ENCODE data around the gene SCAF1. TPM values are rescaled to one million over a fixed set of nuclear protein-coding genes. Genes with fewer than 3 reads are reported as not detected.

SCAF1 gene
- total RNA-seq, 2 donors from 2014 or later = 47.9 to 80.8 TPM

- H3K27ac ChIP-seq = no peak overlapping the region
- intact Hi-C loops (cut with DNase I) = no loop called here
Observed at GRCh38 chr19:49667473-49667872, 25.5 kb downstream of the SCAF1 start.

GRCh38 chr19:49669516-49669915 is 27.5 kb downstream of the SCAF1 start:
- 91% methylated on average over 3 of the region's 3 CpGs for WGBS
- H3K27ac ChIP-seq = no peak overlapping the region
- H3K4me3 ChIP-seq = no peak overlapping the region
- no peaks in the 10 kb centered on the region for H3K27me3 ChIP-seq (replicated peaks; ENCODE audit: insufficient read depth)
- H3K9me3 ChIP-seq = no peaks in the 10 kb centered on the region
- intact Hi-C loops (cut with DNase I) = no loop called here
- H3K36me3 ChIP-seq = no peaks in the 10 kb centered on the region
- TF ChIP-seq POLR2A (IDR thresholded peaks at IDR 0.05) (no peak), POLR2AphosphoS5 (IDR thresholded peaks at IDR 0.05) (no peak), CTCF (IDR thresholded peaks at IDR 0.05) (no peak)
- no peak for DNase-seq (ENCODE audit: low spot score)
- H3K4me1 ChIP-seq (replicated peaks) = peaks cover 13% of the 10 kb centered on the region

More at GRCh38 chr19:49667473-49667872, 25.5 kb downstream of the SCAF1 start:
- H3K4me3 ChIP-seq = no peak overlapping the region
- no peaks in the 10 kb centered on the region for H3K9me3 ChIP-seq
- WGBS = 88% methylated on average over 2 of the region's 2 CpGs
- no peaks in the 10 kb centered on the region for H3K36me3 ChIP-seq
- TF ChIP-seq POLR2AphosphoS5 (IDR thresholded peaks at IDR 0.05) (no peak), CTCF (IDR thresholded peaks at IDR 0.05) (no peak), POLR2A (IDR thresholded peaks at IDR 0.05) (no peak)
- no peak for DNase-seq (ENCODE audit: low spot score)
- peaks cover 13% of the 10 kb centered on the region for H3K4me1 ChIP-seq (replicated peaks)
- H3K27me3 ChIP-seq (replicated peaks; ENCODE audit: insufficient read depth) = no peaks in the 10 kb centered on the region

GRCh38 chr19:49672131-49672919 is 30.3 kb downstream of the SCAF1 start:
- no peak overlapping the region for H3K4me3 ChIP-seq
- 26% methylated on average over 28 of the region's 28 CpGs for WGBS
- H3K4me1 ChIP-seq (replicated peaks) = no peaks in the 10 kb centered on the region
- H3K27ac ChIP-seq = peak overlapping the region; percentile 20 to 56
- H3K36me3 ChIP-seq = no peaks in the 10 kb centered on the region
- intact Hi-C loops (cut with DNase I) = no loop called here
- TF ChIP-seq CTCF (IDR thresholded peaks at IDR 0.05) (peak; percentile 68 to 80 (median 72)), POLR2A (IDR thresholded peaks at IDR 0.05) (no peak), POLR2AphosphoS5 (IDR thresholded peaks at IDR 0.05) (peak; percentile 54)
- peak; percentile 59 for DNase-seq (ENCODE audit: low spot score)
- H3K27me3 ChIP-seq (replicated peaks; ENCODE audit: insufficient read depth) = no peaks in the 10 kb centered on the region
- H3K9me3 ChIP-seq = no peaks in the 10 kb centered on the region

- no peaks in the 10 kb centered on the region for H3K27me3 ChIP-seq (replicated peaks; ENCODE audit: insufficient read depth)
- WGBS = 4% methylated on average over 27 of the region's 27 CpGs
- TF ChIP-seq CTCF (IDR thresholded peaks at IDR 0.05) = peak in 1 of 4 experiments; percentile 24
- TF ChIP-seq POLR2A (IDR thresholded peaks at IDR 0.05) = no peak
- TF ChIP-seq POLR2AphosphoS5 (IDR thresholded peaks at IDR 0.05) = no peak
- no peaks in the 10 kb centered on the region for H3K36me3 ChIP-seq
- peak; percentile 75 for DNase-seq (ENCODE audit: low spot score)
- H3K4me1 ChIP-seq (replicated peaks) = peaks cover 11% of the 10 kb centered on the region
- H3K27ac ChIP-seq = peak overlapping the region; percentile 81 to 92
- intact Hi-C loops (cut with DNase I) = loop anchor here (2.0 to 5.0 kb wide), 3 partner anchors 33 to 91 kb away; partner anchors contain the start of genes AP2A1, PRR12 and SCAF1
- H3K9me3 ChIP-seq = no peaks in the 10 kb centered on the region
- peak overlapping the region; percentile 6 to 23 for H3K4me3 ChIP-seq
Observed at GRCh38 chr19:49676136-49676783, 34.3 kb downstream of the SCAF1 start.

Data from prostate gland (tissue), 2 donors.